ENCODE data around the gene PRPH2. TPM values are rescaled to one million over a fixed set of nuclear protein-coding genes. Genes with fewer than 3 reads are reported as not detected.
A peak's percentile ranks its signal among the peaks of the same experiment; 100 is the strongest.

The PRPH2 gene
- total RNA-seq, 1 donor from 2014 or later, result not detected

DNA sequence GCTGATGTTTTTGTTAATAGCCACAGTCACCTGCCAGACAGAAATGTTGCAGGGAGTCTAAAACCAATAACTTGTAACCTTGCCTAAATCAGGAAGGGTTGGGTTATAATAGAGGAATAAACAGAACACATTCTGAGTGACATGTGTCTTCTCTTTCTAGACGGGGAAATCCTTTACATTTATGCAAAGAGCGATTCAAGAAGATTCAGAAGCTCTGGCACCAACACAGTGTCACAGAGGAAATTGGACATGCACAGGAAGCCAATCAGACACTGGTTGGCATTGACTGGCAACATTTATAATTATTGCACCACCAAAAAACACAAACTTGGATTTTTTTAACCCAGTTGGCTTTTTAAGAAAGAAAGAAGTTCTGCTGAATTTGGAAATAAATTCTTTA lies 31.5 kb downstream of the PRPH2 start:
- no peak for FAIRE-seq
- Mint-ChIP-seq H3K4me1 (ENCODE audit: low read depth, unreplicated experiment) (peaks cover 27% of the 10 kb centered on the region), H3K36me3 (ENCODE audit: low read depth, unreplicated experiment) (peaks cover 22% of the 10 kb centered on the region)

GRCh38 chr6:42690151-42690702 lies 32.2 kb downstream of the PRPH2 start:
- Mint-ChIP-seq H3K4me1 (ENCODE audit: low read depth, unreplicated experiment) (peaks cover 27% of the 10 kb centered on the region), H3K4me3 (ENCODE audit: unreplicated experiment) (no peak overlapping the region), H3K27ac (ENCODE audit: unreplicated experiment) (no peak overlapping the region), H3K36me3 (ENCODE audit: low read depth, unreplicated experiment) (peaks cover 23% of the 10 kb centered on the region), H3K27me3 (ENCODE audit: low read depth, unreplicated experiment) (no peaks in the 10 kb centered on the region), H3K9me3 (ENCODE audit: unreplicated experiment) (no peaks in the 10 kb centered on the region)
- H3K27ac ChIP-seq (ENCODE audit: low read depth, low read length), result no peak overlapping the region
- TF ChIP-seq CTCF (IDR thresholded peaks at IDR 0.05; ENCODE audit: insufficient read depth, low read depth, low read length), result no peak
- no peak for TF ChIP-seq EZH2 (IDR thresholded peaks at IDR 0.05; ENCODE audit: insufficient read depth, low read length)
- DNase-seq (ENCODE audit: low read depth) (no peak), FAIRE-seq (no peak)
- H2AFZ ChIP-seq (ENCODE audit: low read depth, low read length), result no peak overlapping the region
- H3K9me3 ChIP-seq (ENCODE audit: insufficient read depth, low read depth, low read length), result no peaks in the 10 kb centered on the region
- H4K20me1 ChIP-seq (ENCODE audit: insufficient read depth, low read length), result no peaks in the 10 kb centered on the region
- no peaks in the 10 kb centered on the region for H3K79me2 ChIP-seq (ENCODE audit: insufficient read depth, low read length)
- H3K27me3 ChIP-seq (ENCODE audit: insufficient read depth, low read length), result no peaks in the 10 kb centered on the region
- no peak overlapping the region for H3K4me2 ChIP-seq (ENCODE audit: low read length)
- H3K9ac ChIP-seq (ENCODE audit: low read length), result no peak overlapping the region
- H3K36me3 ChIP-seq (ENCODE audit: insufficient read depth, low read length), result peaks cover 22% of the 10 kb centered on the region
- peaks cover 33% of the 10 kb centered on the region for H3K4me1 ChIP-seq (ENCODE audit: insufficient read depth, low read length)
- no peak overlapping the region for H3K4me3 ChIP-seq (ENCODE audit: insufficient read depth, low read depth, low read length)

More for the DNA sequence above, 31.5 kb downstream of the PRPH2 start:
- H4K20me1 ChIP-seq (ENCODE audit: insufficient read depth, low read length), result no peaks in the 10 kb centered on the region
- no peak overlapping the region for H3K4me2 ChIP-seq (ENCODE audit: low read length)
- H2AFZ ChIP-seq (ENCODE audit: low read depth, low read length), result no peak overlapping the region
- H3K79me2 ChIP-seq (ENCODE audit: insufficient read depth, low read length), result no peaks in the 10 kb centered on the region
- no peak for DNase-seq (ENCODE audit: low read depth)
- no peak overlapping the region for H3K4me3 ChIP-seq (ENCODE audit: insufficient read depth, low read depth, low read length)
- no peak overlapping the region for H3K4me3 Mint-ChIP-seq (ENCODE audit: unreplicated experiment)
- no peak overlapping the region for H3K27ac ChIP-seq (ENCODE audit: low read depth, low read length)
- no peak overlapping the region for H3K9ac ChIP-seq (ENCODE audit: low read length)
- no peaks in the 10 kb centered on the region for H3K9me3 ChIP-seq (ENCODE audit: insufficient read depth, low read depth, low read length)
- H3K9me3 Mint-ChIP-seq (ENCODE audit: unreplicated experiment), result no peaks in the 10 kb centered on the region
- no peaks in the 10 kb centered on the region for H3K27me3 Mint-ChIP-seq (ENCODE audit: low read depth, unreplicated experiment)
- H3K4me1 ChIP-seq (ENCODE audit: insufficient read depth, low read length), result peaks cover 33% of the 10 kb centered on the region
- H3K36me3 ChIP-seq (ENCODE audit: insufficient read depth, low read length), result peaks cover 22% of the 10 kb centered on the region
- no peaks in the 10 kb centered on the region for H3K27me3 ChIP-seq (ENCODE audit: insufficient read depth, low read length)
- TF ChIP-seq EZH2 (IDR thresholded peaks at IDR 0.05; ENCODE audit: insufficient read depth, low read length), result no peak
- no peak for TF ChIP-seq CTCF (IDR thresholded peaks at IDR 0.05; ENCODE audit: insufficient read depth, low read depth, low read length)
- no peak overlapping the region for H3K27ac Mint-ChIP-seq (ENCODE audit: unreplicated experiment)

DNA sequence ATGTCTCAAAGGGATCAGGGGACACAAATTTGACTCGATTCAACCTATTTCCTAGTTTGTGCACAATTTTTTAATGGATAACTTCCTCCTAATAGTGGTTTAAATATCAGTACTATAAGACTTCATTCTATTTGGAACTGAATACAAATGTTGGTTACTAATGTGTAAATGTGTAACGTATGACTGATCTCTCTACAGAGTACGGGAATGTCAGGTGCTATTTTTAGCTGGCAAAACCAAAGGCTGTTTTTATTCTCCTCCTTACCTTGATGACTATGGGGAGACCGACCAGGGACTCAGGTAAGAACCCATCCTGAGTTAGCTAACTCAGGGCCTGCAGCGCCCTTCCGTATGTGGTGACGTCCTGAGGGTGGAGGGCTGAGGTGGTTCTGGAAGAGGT lies 33.0 kb downstream of the PRPH2 start:
- FAIRE-seq (no peak), DNase-seq (ENCODE audit: low read depth) (no peak)
- no peak overlapping the region for H3K27ac ChIP-seq (ENCODE audit: low read depth, low read length)
- Mint-ChIP-seq H3K9me3 (ENCODE audit: unreplicated experiment) (no peaks in the 10 kb centered on the region), H3K27ac (ENCODE audit: unreplicated experiment) (no peak overlapping the region), H3K36me3 (ENCODE audit: low read depth, unreplicated experiment) (peaks cover 31% of the 10 kb centered on the region), H3K4me3 (ENCODE audit: unreplicated experiment) (peak overlapping the region; percentile 52), H3K4me1 (ENCODE audit: low read depth, unreplicated experiment) (peaks cover 24% of the 10 kb centered on the region), H3K27me3 (ENCODE audit: low read depth, unreplicated experiment) (no peaks in the 10 kb centered on the region)
- H3K4me1 ChIP-seq (ENCODE audit: insufficient read depth, low read length), result peaks cover 26% of the 10 kb centered on the region
- no peaks in the 10 kb centered on the region for H3K9me3 ChIP-seq (ENCODE audit: insufficient read depth, low read depth, low read length)
- H4K20me1 ChIP-seq (ENCODE audit: insufficient read depth, low read length), result no peaks in the 10 kb centered on the region
- no peaks in the 10 kb centered on the region for H3K79me2 ChIP-seq (ENCODE audit: insufficient read depth, low read length)
- H3K27me3 ChIP-seq (ENCODE audit: insufficient read depth, low read length), result no peaks in the 10 kb centered on the region
- no peak overlapping the region for H3K9ac ChIP-seq (ENCODE audit: low read length)
- no peak overlapping the region for H3K4me3 ChIP-seq (ENCODE audit: insufficient read depth, low read depth, low read length)
- peaks cover 23% of the 10 kb centered on the region for H3K36me3 ChIP-seq (ENCODE audit: insufficient read depth, low read length)
- no peak overlapping the region for H3K4me2 ChIP-seq (ENCODE audit: low read length)
- TF ChIP-seq CTCF (IDR thresholded peaks at IDR 0.05; ENCODE audit: insufficient read depth, low read depth, low read length), result no peak
- H2AFZ ChIP-seq (ENCODE audit: low read depth, low read length), result no peak overlapping the region

Measured in astrocyte (in vitro differentiated cells and primary cell).